Measurements from ENCODE around the gene DLG5. TPM values are rescaled to one million over a fixed set of nuclear protein-coding genes. Genes with fewer than 3 reads are reported as not detected.
"Not testable (repeated sequence)": the region's sequence is repeated elsewhere in the genome, so short reads cannot be mapped to it uniquely, and the experiment has no call there.

The DLG5 gene
- total RNA-seq, 1 donor from 2014 or later = 9.3 TPM

- ATAC-seq (no peak), DNase-seq (ENCODE audit: low spot score) (peak; percentile 8)
Measured at GRCh38 chr10:77776487-77776886, 150.1 kb downstream of the DLG5 start.

GRCh38 chr10:77774940-77775391 is 151.6 kb downstream of the DLG5 start:
- DNase-seq (ENCODE audit: low spot score) (peak; percentile 35), ATAC-seq (no peak)

- ATAC-seq (no peak), DNase-seq (ENCODE audit: low spot score) (peak; percentile 6)
Measured at GRCh38 chr10:77773631-77774426, 152.7 kb downstream of the DLG5 start.

GRCh38 chr10:77772852-77773600 is 153.5 kb downstream of the DLG5 start:
- not testable (repeated sequence) for ATAC-seq
- DNase-seq (ENCODE audit: low spot score) = peak; percentile 11

GRCh38 chr10:77771851-77772250 is 154.7 kb downstream of the DLG5 start:
- DNase-seq (ENCODE audit: low spot score) (no peak), ATAC-seq (no peak)

- no peak for ATAC-seq
Measured at GRCh38 chr10:77771450-77771849, 155.1 kb downstream of the DLG5 start.

GRCh38 chr10:77770868-77771175 is 155.7 kb downstream of the DLG5 start:
- ATAC-seq (no peak), DNase-seq (ENCODE audit: low spot score) (peak; percentile 15)

More at GRCh38 chr10:77771450-77771849, 155.1 kb downstream of the DLG5 start:
- peak; percentile 19 for DNase-seq (ENCODE audit: low spot score)

- peak; percentile 19 for DNase-seq (ENCODE audit: low spot score)
- no peak for ATAC-seq
Measured at GRCh38 chr10:77770081-77770867, 156.3 kb downstream of the DLG5 start.

- DNase-seq (ENCODE audit: low spot score) = peak; percentile 8
- ATAC-seq = no peak
Measured at GRCh38 chr10:77768039-77768438, 158.5 kb downstream of the DLG5 start.

GRCh38 chr10:77763453-77764430 is 162.8 kb downstream of the DLG5 start:
- ATAC-seq (no peak), DNase-seq (ENCODE audit: low spot score) (no peak)

GRCh38 chr10:77758406-77758805 is 168.1 kb downstream of the DLG5 start:
- not testable (repeated sequence) for DNase-seq (ENCODE audit: low spot score)

GRCh38 chr10:77756319-77757232 is 170.0 kb downstream of the DLG5 start:
- no peak for DNase-seq (ENCODE audit: low spot score)

More at GRCh38 chr10:77758406-77758805, 168.1 kb downstream of the DLG5 start:
- not testable (repeated sequence) for ATAC-seq

GRCh38 chr10:77746047-77746707 is 180.4 kb downstream of the DLG5 start:
- ATAC-seq = no peak
- DNase-seq (ENCODE audit: low spot score) = no peak

More at GRCh38 chr10:77756319-77757232, 170.0 kb downstream of the DLG5 start:
- ATAC-seq = peak; percentile 74

- ATAC-seq (no peak), DNase-seq (ENCODE audit: low spot score) (no peak)
Measured at GRCh38 chr10:77744245-77744644, 182.3 kb downstream of the DLG5 start.

GRCh38 chr10:77742172-77742571 is 184.4 kb downstream of the DLG5 start:
- DNase-seq (ENCODE audit: low spot score) (no peak), ATAC-seq (no peak)

- DNase-seq (ENCODE audit: low spot score) (no peak), ATAC-seq (no peak)
Measured at GRCh38 chr10:77741746-77742145, 184.8 kb downstream of the DLG5 start.

Measured in left lobe of liver (tissue), 2 donors.